DMS53 treated with DMSO at 0.1 percent for 48 hours (cell line): ENCODE measurements around the gene STRADA.

ENCODE experiments used
- DNase-seq: peaks from one replicate; lab custom pipeline; 2025; ENCODE audit not compliant: unreplicated experiment; lab: John Stamatoyannopoulos, UW

STRADA gene

DNA sequence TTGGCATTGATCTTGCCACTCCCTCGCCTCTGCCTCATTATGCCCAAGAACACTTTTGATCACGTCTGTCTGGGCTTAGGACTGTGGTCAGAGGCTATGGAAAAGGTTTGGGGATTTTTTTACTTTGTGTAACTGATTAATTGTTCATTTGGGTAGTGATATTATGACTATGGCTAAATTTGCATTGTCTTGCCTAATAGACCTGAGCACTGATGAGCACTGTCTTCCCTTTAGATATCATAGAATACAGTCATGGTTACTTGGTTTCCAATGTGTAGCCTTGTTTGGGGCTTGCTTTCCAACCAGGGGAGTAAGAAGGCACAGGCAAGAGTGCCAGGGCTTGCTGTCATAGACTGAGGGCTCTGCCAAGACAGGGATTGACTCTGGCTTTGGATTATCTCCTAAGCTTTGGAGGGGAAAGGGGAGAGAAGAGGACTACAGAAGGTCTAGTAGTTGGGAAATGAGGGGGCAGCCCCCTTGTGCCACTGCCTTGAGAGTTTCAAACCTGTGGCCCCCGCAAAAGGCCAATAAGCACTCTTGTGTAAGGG lies 55.4 kb downstream of the STRADA start:
- no peak for DNase-seq

GRCh38 chr17:63685578-63685977 lies 56.0 kb downstream of the STRADA start:
- DNase-seq = no peak

DNA sequence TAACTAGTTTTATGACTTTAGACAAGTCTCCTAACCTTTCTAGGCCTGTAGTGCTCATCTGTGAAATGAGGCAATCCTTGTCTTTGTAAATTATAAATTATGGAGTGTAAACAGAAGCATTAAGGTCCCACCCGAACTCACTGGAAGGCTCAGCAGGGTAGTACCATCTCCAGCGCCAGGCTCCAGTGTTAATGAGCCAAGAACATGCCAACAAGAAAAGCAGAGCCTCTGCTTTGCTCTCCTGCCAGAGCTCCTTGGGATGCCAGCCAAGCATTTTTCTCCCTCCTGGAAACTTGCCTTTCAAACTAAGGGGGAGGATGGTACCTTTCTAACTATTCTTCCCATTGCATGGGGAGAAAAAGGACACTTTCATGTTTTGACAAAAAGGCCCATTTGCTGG lies 56.6 kb downstream of the STRADA start:
- DNase-seq = no peak

GRCh38 chr17:63682981-63683380 lies 58.6 kb downstream of the STRADA start:
- no peak for DNase-seq

- DNase-seq = no peak
Observed at GRCh38 chr17:63682441-63682840, 59.2 kb downstream of the STRADA start.

DNA sequence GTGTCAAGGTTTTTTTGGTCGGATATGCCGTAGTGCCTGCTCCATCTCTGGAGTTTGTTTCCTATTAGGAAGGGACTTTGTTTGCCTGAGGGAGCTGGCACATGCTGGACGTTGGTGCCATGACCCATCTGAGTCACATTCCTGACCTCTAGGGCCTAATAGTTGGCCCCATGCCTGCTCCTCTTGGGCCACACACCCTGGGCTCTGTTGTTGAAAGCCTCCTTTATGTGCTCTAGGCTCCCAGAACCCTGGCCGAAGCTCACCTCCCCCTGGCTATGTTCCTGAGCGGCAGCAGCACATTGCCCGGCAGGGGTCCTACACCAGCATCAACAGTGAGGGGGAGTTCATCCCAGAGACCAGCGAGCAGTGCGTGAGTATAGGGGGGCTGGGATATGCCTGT lies 60.1 kb downstream of the STRADA start:
- no peak for DNase-seq

- no peak for DNase-seq
Observed at GRCh38 chr17:63680700-63681099, 60.9 kb downstream of the STRADA start.

DNA sequence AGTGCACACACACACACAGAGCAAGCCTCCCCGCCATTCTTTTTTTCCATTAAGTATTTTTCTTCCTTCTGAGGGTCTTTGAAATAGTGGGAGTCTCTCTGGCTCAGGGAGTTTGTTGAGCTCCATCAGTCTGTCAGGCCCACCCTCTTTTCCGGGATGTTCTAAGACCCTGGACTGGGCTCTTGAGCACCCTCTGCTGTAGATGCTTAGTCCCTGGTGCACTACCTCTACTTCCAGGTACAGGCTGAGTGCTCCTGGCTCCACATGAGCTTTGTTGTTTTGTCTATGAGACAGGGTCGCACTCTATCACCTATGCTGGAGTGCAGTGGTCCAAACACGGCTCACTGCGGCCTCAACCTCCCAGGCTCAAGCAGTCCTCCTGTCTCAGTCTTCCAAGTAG lies 62.4 kb downstream of the STRADA start:
- DNase-seq = no peak

DNA sequence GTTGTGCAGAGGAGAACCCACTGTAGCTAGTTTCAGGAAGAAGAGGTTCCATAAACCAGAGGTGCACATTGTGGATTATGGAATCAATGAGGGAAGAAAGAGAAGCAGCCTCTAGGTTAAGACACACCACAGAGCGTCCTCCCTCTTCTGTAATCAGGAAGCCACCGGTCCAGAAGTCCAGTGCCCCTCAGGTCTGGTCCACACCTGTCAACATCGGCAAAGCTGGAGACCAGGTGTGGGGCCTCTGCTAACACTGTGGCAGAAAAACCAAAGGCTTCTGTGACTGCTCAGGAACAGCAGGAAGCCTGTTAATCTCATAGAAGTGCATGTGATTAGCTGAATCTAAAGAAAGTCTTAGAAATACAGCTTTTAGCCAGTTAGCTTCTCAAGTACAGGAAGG lies 65.0 kb downstream of the STRADA start:
- no peak for DNase-seq

- DNase-seq = no peak
Observed at GRCh38 chr17:63675607-63676546, 65.7 kb downstream of the STRADA start.

DNA sequence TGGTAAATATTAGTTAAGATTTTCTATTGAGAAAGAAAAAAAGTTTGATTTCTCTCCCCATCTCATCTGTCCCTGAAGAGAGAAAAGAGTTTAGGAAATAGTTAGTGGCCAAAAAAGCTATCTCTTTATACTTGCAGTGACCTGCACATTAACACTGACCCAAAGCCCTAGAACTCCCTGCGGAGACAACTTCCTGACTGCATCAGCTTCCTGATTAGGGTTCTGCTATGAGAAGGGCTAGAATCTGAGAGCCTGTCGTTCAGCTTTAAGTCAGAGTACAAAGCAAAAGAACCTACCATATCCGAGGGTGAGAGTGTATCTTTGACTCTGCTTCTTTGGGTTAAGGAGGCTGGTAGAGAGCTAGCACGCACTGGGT lies 66.4 kb downstream of the STRADA start:
- DNase-seq = no peak

- DNase-seq = no peak
Observed at GRCh38 chr17:63672856-63673255, 68.7 kb downstream of the STRADA start.

DNA sequence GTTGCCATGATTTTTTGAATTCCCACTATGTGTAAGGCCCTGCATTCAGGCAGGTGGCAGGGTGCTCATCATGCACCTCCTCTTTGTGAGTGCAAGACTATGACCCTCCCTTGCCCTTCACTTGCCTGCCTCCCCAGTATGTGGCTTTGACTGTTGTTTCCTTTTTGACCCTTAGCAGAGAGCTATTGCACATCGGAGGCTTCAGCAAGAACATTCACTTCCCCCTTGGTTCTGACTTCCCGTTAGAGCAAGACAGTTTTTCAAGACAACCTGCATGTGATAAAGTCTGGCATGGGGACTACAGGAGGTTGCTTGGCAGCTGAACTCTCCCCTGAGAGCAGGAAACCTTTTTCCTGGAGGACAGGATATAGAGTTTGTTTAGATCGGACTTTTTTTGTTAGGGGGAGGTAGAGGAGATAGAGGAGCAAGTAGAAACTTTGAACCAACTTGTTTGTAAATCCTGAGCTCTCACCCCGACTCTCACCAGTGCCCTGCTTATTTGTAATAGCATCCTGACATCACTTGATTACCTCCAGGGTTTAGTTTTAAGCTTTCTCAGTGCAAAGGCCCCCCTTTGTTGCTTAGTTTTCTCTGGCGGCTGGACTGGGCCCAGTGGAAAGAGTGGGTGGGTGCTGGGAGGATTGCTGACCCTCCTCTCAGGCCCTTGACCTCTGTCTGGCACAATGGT lies 75.9 kb downstream of the STRADA start:
- DNase-seq = no peak

GRCh38 chr17:63659850-63660249 lies 81.7 kb downstream of the STRADA start:
- DNase-seq = no peak

DNA sequence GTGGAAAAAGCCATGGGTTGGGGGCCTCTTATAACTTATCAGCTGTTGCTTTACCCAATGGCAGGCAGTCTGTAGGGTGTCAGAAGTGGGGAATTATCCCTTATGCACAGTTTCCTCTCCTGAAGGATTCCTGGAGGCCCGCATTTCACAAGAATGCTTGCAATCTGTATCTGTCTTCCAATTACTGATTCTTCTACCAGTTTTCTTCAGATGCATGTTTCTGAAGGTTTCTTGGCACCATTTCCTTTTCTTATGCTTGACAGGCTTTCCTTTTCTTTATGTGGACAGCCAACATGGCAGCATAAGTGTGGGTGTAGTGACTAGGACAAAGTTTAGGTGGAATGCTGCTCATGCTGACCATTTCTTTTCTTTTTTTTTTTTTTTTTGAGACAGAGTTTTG lies 83.2 kb downstream of the STRADA start:
- no peak for DNase-seq

DNA sequence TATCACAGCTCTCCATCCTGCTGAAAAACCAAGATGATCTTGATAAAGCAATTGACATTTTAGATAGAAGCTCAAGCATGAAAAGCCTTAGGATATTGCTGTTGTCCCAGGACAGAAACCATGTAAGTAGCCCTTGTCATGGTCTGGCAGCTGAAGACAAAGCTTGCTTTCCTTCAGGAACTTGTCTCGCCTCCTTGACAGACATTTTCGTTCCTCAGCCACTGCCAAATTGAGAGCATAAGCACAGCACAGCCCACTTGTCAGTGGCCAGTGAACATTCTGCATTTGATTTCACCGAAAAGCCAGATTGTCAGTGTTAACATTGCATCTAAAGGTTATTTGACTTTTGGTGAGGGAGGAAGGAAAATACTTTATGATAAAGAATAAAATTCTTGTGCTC lies 83.8 kb downstream of the STRADA start:
- no peak for DNase-seq

DNA sequence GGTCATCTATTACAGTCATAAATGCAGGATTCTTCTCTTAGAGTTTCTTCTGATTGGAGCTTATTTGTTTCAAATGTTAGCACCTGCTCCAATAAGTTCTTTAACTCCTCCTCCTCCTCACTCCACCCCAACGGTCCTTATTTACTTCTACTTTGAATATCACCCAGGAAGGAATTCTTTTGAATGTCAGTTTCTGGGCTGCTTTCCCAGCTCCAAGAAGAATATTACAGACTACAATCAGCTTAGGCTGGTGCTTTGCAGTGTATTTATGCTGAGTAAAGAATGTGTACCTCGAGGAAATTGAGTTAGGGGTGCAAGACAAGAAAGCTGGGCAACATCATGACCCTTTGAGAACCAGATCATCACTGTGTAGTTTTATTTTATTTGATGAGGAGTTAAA lies 88.5 kb downstream of the STRADA start:
- DNase-seq = no peak
